HG03457 (cell line): Measurements from ENCODE around the gene MRPL49.
"Not testable (repeated sequence)": the region's sequence is repeated elsewhere in the genome, so short reads cannot be mapped to it uniquely, and the experiment has no call there.

Source experiments
- ATAC-seq: cut with Tn5 transposase; IDR thresholded peaks from one replicate; pipeline ENCODE4 v1.9.1; 2021; ENCODE audit warnings: moderate number of reproducible peaks; ENCODE audit not compliant: unreplicated experiment

The MRPL49 gene

DNA sequence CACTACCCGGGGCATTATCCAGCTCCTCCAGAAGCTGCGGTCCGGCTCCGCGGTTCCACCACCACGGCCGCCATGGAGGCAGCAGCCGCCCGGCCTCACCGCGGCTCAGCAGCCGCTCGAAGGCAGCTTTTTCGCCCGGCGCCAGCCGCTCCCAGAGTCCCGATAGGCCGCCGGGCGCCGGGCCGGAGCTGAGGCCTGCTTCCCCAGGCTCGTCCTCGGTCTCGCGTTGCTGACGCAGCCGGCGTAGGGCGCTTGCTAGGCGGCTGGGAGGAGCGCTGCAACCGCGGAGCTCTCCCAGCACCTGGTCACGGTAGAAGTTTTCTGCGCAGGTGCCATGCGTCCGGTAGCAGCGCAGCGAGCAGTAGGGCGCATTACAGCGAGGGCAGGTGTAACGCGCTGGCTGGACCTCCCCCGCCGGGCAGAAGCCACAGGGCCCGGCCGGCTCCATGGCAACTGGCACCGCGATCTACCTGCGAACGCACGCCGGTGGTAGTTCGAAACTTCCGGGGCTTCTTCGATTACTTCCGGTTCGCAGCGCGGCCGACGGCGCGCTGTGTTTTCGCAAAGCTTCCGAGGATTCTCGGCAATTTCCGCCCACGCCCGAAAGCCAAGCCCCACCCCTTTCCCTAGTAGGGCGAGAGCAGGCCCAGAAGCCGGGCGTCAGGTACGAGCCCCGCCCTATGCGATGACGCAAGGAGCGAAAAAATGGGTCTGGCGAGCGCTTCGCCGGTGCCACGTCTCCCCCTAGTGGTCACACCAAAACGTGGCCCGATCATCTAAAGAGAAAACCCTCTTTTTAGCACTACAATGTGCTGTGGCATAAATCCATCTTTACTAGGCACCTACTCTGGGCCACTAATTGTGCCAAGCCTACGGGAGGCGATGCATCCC is 4.7 kb upstream of the MRPL49 start, which contains the start of gene ZNHIT2:
ZNHIT2 (minus strand) TSS at position 496 of the 891 bp plus-strand sequence; CDS start at position 448, 48 bp downstream.
- peak; percentile 42 for ATAC-seq

DNA sequence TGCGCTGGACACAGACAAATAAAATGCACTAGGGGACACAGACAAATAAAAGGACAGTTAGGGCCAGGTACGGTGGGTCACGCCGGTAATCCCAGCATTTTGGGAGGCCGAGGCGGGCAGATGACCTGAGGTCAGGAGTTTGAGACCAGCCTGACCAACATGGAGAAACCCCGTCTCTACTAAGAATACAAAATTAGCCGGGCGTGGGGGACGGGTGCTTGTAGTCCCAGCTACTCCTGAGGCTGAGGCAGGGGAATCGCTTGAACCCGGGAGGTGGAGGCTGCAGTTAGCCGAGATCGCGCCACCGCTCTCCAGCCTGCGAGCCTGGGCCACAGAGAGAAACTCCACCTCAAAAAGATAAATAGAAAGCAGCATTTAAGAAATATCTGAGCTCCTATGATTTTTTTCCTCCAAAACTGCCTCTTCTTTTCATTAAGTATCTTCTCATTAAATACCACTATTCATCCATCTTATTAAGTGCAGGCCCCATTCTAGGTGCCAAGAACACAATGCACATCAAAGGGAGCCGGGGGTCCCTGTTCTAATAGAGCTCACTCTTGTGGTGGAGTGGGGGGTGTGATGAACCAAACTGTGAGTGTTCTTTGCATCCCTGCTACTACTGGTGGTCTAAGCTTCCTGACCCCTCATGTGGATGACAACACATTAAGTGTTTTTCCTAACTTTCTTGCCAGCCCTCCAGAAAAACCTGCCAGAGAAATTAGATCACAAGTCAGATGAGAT is 3.9 kb upstream of the MRPL49 start:
- no peak for ATAC-seq

DNA sequence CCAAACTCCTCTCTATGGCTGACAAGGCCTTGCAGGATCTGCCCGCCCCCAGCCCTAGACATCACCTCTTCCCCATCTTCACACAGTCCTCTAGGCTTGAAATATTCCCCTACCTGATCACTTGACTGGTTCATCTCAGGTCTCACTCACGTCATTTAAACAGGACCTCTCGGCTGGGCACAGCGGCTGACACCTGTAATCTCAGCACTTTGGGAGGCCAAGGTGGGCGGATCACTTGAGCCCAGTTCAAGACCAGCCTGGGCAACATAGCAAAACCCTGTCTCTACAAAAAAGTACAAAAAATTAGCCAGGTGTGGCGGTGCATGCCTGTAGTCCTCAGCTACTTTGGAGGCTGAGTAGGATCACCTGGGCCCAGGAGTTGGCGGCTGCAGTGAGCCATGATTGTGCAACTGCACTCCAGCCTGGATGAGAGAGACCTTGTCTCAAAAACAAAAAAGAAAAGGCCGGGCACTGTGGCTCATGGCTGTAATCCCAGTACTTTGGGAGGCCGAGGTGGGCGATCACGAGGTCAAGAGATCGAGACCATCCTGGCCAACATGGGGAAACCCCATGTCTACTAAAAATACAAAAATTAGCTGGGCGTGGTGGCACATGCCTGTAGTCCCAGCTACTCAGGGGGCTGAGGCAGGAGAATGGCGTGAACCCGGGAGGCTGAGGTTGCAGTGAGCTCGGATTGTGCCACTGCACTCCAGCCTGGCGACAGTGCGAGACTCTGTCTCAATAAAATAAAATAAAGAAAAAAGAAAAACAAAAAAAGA is 3.0 kb upstream of the MRPL49 start:
- ATAC-seq, result not testable (repeated sequence)

- ATAC-seq, result no peak
These were observed 2.5 kb upstream of the MRPL49 start for GRCh38 chr11:65119670-65119995.

DNA sequence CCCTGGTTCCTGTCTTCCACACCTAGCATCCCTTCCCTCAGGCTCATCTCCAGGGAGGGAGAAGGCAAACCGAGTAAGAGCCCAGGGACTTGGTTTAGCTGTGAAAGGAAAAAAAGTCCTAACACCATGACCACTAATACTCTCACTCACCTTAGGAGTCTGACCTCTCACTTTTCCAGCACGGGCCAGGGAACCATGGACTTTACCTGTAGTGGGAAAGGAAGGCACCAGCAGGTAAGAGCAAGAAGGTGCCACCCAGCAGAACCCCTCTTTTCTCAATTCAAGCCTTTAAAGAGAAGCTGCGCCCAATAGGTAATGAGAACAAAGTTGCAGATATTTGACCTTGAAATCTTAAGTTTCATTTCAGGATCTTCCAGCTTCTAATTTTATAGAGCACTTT is 1.3 kb upstream of the MRPL49 start:
- ATAC-seq, result no peak

GRCh38 chr11:65121447-65121864 is 665 bp upstream of the MRPL49 start:
- ATAC-seq, result no peak

DNA sequence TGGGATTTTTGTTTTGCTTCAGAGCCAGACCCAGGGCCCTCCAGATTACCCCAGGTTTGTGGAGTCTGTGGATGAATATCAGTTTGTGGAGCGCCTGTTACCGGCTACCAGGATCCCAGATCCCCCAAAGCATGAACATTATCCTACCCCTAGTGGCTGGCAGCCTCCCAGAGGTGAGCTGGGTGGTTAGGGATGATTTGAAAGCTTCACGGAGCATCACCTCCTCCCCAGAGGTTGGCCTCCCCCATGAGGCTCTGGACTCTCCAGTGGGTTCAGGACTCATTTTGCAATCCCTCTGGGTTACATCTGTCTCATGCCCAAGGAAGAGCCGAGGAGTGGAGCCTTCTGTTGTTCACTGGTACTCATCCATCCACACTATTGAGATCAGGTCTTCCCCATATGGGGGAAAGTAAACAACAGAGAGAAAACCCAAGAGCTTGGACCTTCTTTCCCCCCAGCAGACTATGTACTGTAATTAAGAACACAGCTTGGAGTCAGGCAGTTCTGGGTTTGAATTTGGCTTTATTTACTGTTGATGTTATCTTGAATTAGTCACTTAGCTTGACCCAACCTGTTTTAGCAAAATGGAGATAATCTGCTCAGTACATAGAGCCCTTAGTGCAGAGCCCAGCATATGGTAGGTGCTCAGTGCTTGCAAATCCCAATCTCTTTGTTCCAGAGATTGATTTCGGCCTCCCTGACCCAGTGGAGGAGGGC is 2.5 kb downstream of the MRPL49 start:
- no peak for ATAC-seq

DNA sequence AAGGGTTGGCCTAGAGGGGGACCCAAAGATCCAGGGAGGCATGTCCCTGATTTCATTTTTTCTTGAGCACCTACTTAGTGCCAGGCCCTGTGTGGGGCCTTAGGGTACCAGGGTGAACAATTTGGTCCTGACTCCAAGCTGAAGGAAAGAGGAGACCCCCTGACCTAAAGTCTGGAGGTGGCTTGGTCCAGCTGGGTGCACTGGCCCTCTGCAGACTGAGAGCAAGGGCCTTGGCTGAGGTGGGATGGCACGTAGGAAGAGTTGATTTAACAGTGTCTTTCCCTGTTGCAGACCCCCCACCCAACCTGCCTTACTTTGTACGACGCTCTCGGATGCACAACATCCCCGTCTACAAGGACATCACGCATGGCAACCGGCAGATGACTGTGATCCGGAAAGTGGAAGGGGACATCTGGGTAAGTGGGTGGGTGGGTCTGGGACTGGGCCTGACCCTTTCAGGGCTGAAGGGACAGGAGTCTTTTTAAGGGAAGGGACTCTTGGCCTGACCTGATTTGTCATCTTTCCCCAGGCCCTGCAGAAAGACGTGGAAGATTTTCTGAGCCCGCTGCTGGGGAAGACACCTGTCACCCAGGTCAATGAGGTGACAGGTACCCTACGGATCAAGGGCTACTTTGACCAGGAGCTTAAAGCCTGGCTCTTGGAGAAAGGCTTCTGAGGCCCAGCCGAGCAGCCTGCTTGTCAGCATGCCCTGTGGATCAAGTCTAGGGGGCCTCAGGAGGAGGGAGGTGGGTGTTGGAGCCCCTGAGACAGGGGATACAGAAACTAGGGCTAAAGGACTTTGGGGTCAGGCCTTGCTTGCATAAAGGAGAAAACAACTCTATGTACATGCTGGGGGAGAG is 3.3 kb downstream of the MRPL49 start:
- ATAC-seq, result no peak

DNA sequence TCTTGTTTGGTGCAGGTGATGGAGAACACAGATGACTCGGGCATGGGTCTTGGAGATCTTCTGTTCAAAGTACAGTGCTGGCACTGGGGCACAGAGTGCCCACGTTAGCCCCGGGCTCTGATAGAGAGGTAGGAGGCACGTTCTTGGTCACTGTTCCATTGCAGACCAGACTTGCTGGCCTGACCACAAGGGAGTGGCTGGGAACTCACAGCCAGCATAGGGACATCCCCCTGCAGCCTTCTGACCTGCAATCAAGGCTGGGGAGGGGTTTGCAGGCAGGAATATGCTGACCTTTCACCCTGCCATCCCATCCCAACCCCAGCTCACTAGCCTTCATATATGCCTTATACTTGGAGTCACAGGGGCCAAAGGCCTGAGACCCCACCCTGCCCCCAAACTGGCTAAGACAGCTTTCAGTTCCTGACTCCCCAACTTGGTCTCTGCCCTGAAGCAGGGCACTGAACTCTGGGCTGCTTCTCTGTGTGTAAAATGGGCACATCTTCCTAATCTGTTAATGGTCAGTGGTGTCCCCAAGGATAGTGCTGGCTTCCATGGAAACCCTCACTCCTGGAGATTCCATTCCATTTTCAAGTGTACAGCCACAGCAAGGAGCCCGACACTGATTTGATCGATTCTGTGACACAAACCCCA is 4.6 kb downstream of the MRPL49 start:
- ATAC-seq, result no peak

GRCh38 chr11:65127473-65128181 is 5.5 kb downstream of the MRPL49 start:
- ATAC-seq, result no peak

- ATAC-seq, result no peak
These were observed 6.3 kb downstream of the MRPL49 start for GRCh38 chr11:65128182-65129145.

DNA sequence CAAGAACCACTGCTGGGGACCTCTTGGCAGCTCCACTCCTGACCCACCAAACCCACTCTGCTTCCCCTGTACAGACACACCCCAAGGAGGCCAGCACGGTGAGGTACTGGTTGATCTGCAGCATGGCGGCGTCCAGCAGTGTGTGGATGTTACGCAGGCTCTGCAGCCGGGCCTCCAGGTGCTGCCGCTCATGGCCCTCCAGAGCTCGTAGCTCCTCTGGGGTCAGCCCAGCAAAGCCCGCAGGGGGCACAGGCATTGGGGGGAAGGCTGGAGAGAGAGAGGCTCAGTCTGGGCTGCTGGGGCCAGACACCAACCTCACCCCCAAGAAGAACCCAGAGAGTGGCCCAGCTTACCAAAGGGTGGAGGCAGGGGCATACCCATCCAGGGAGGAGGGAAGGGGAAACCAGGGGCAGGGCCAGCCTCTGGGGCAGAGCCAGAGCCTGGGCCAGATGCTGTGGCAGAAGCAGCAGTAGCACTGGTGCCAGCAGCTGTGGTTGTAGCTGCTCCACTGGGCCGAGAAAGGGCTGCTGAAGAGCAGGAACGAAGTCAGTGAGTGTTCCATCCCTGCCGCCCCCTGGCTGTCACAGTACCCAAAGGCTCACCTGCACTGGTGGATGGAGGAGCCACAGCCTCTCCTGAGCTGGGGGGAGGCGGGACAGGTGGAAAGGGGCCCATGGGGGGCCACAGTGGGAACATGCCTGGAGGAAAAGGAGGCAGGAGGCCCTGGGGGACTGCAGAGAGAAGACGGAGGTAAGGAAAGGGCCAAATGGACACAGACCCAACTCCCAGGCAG is 7.7 kb downstream of the MRPL49 start:
- no peak for ATAC-seq

DNA sequence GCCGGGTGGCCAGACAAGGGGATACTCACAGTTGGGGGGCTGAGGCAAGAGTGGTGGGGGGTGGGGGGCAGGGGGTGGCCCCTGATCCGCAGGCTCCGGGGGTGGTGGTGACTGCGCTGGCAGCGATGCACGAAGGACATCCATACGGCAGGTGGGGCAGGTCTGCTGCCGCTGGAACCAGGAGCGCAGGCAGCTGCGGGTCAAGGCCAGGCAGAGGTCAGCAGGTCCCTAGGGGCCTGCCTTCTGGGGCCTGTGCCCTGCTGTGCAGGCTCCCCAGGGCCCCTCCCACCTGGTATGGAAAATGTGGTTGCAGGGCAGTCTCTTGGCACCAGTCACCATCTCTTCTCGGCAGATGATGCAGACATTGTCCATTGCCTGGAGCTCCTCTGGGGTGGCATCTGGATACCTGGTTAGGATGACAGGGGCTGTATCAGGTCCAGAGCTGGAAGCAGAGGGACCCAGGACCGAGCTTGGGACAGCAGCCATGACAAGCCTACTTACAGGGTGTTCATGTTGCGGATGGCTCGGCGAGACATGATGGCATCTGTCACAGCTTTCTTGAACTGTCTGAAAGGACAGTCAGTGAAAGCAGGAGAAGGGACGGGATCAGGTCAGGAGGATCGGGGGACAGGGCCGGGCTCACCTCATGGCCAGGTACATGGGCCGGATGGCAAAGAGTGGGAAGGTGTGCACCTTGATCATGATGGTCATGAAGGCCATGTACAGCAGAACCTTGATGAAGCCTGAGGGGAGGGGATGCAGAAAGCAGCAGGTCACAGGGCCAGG is 8.7 kb downstream of the MRPL49 start:
- no peak for ATAC-seq

- ATAC-seq, result no peak
These were observed 9.3 kb downstream of the MRPL49 start for GRCh38 chr11:65131417-65131776.

- ATAC-seq, result no peak
These were observed 9.7 kb downstream of the MRPL49 start for GRCh38 chr11:65131895-65132237.
